Measurements from ENCODE around the gene RAB17.

Gene RAB17

DNA sequence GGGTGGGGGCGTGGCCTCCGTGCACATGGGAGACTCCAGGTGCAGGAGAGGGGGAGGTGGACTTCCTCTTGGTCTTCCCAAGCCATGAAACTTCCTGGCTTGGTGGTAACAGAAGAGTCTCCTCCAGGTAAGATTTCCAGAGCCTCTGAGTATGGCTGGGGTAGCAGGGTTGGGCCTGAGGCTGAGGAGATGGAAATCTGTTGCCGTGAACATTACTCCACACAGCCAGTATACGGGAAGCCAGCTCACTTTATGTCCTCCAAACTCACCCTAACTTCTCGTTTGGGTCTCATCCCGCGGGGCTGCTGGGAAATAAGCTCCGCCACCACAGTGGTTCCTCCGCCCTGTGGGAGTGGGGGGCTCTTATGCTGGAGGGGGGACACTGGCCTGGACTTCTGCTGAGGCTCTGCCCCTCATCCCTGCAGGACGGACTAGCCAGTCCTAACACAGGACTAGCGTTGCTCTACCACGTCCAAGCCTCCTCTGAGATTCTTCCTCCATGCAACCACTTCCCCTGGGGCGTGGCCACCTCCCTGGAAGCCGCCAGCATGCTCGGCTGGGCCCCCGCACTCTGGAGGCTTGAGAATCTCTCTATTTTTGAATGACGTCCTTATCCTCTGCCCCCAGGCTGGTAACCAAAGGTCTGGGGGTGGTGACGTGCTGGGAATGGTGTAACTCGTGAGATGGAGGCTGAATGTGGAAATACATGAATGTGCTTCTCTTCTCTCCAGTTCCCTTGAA, 777 bp upstream of the RAB17 start:
- Histone ChIP-seq H3F3A (ENCODE audit: insufficient read depth, low read length) (no peaks in the 10 kb centered on the region), H3K9me2 (ENCODE audit: low read depth, low read length) (no peaks in the 10 kb centered on the region), H2AFZ (ENCODE audit: low read length) (no peak overlapping the region), H3K36me3 (ENCODE audit: insufficient read depth, low read length) (no peaks in the 10 kb centered on the region), H3K4me3 (ENCODE audit: low read depth, low read length, poor library complexity, severe bottlenecking) (no peak overlapping the region), H3K27me3 (ENCODE audit: insufficient read depth, low read length) (0 out of 2 replicates have a peak, but pooled peaks cover 3% of the 10 kb centered on the region), H3K4me2 (ENCODE audit: low read length) (no peak overlapping the region), H3K4me1 (ENCODE audit: insufficient read depth, low read length, severe bottlenecking) (no peaks in the 10 kb centered on the region), H3K9ac (ENCODE audit: low read length) (no peak overlapping the region), H3K9me3 (ENCODE audit: low read length) (no peaks in the 10 kb centered on the region), H3K27ac (ENCODE audit: low read depth, low read length, poor library complexity, severe bottlenecking) (no peak overlapping the region), H3K79me2 (ENCODE audit: insufficient read depth, low read length) (no peaks in the 10 kb centered on the region), H4K20me1 (ENCODE audit: insufficient read depth, low read length) (no peaks in the 10 kb centered on the region)
- TF ChIP-seq, protein P1, sequence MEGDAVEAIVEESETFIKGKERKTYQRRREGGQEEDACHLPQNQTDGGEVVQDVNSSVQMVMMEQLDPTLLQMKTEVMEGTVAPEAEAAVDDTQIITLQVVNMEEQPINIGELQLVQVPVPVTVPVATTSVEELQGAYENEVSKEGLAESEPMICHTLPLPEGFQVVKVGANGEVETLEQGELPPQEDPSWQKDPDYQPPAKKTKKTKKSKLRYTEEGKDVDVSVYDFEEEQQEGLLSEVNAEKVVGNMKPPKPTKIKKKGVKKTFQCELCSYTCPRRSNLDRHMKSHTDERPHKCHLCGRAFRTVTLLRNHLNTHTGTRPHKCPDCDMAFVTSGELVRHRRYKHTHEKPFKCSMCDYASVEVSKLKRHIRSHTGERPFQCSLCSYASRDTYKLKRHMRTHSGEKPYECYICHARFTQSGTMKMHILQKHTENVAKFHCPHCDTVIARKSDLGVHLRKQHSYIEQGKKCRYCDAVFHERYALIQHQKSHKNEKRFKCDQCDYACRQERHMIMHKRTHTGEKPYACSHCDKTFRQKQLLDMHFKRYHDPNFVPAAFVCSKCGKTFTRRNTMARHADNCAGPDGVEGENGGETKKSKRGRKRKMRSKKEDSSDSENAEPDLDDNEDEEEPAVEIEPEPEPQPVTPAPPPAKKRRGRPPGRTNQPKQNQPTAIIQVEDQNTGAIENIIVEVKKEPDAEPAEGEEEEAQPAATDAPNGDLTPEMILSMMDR (IDR thresholded peaks at IDR 0.05; ENCODE audit: low read length): no peak
- no peak for TF ChIP-seq EZH2 (IDR thresholded peaks at IDR 0.05; ENCODE audit: borderline replicate concordance, low read length)

DNA sequence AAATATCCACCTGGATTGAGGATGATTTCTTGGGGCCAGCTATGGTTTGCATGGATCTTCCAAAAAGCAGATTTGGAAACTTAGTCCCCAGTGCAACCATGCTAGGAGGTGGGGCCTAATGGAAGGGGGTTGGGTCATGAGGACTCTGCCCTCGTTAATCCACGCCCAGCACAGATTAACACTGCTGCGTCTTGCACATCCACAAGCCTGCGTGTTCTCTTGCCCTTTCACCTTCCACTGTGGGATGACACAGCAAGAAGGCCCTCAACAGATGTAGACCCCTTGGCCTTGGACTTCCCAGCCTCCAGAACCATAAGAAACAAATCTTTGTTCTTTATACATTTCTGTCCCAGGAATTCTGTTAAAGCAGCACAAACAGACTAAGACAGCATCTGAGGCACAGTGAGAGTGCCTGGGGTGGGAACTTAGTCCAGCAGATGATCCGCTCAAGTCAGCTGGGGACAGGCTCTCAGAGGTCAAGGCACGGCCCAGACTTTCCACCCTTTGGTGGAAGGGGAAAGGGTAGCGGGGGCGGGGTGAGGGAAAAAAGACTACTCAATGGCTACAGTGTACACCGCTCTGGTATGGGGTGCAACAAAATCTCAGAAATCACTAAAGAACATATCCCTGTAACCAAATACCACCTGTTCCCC, 2.4 kb downstream of the RAB17 start:
- no peak overlapping the region for H3K9ac ChIP-seq (ENCODE audit: low read length)
- no peak overlapping the region for H2AFZ ChIP-seq (ENCODE audit: low read length)
- H4K20me1 ChIP-seq (ENCODE audit: insufficient read depth, low read length): no peaks in the 10 kb centered on the region
- no peaks in the 10 kb centered on the region for H3K4me1 ChIP-seq (ENCODE audit: insufficient read depth, low read length, severe bottlenecking)
- TF ChIP-seq, protein P1 (IDR thresholded peaks at IDR 0.05; ENCODE audit: low read length): no peak
- no peak for TF ChIP-seq EZH2 (IDR thresholded peaks at IDR 0.05; ENCODE audit: borderline replicate concordance, low read length)
- no peaks in the 10 kb centered on the region for H3F3A ChIP-seq (ENCODE audit: insufficient read depth, low read length)
- no peaks in the 10 kb centered on the region for H3K9me3 ChIP-seq (ENCODE audit: low read length)
- no peaks in the 10 kb centered on the region for H3K79me2 ChIP-seq (ENCODE audit: insufficient read depth, low read length)
- no peaks in the 10 kb centered on the region for H3K9me2 ChIP-seq (ENCODE audit: low read depth, low read length)
- H3K36me3 ChIP-seq (ENCODE audit: insufficient read depth, low read length): no peaks in the 10 kb centered on the region
- no peak overlapping the region for H3K4me2 ChIP-seq (ENCODE audit: low read length)
- H3K27ac ChIP-seq (ENCODE audit: low read depth, low read length, poor library complexity, severe bottlenecking): no peak overlapping the region
- no peak overlapping the region for H3K4me3 ChIP-seq (ENCODE audit: low read depth, low read length, poor library complexity, severe bottlenecking)
- H3K27me3 ChIP-seq (ENCODE audit: insufficient read depth, low read length): 0 out of 2 replicates have a peak, but pooled peaks cover 3% of the 10 kb centered on the region

DNA sequence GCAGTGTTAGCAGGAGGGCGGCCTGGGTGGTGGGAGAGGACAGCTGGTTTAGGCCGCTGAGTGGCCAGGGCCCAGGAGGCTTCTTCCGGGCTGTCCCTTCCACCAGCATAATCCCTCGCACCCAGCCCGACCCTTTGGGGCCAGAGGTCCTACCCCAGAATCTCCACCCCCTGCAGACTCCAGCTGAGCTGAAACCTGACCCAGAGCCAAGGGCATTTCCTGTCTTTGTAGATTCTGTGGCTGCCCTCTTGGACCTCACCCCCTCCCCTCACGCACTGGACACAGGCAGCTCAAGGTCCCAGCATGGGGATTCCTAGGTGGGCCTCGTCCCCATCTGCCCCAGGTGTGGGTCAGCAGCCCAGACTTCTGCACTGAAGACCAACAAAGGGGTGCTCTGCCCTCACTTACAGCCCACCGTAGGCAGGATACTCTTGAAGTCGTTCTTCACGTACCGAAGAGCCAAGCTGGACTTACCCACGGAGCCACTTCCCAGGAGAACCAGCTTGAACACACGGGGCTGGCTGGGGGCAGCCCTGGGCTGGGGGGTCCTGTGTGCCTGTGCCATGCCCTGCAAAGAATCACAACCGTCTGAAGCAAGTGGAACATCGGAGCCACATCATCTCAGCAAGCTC, 4.8 kb downstream of the RAB17 start:
- Histone ChIP-seq H3K36me3 (ENCODE audit: insufficient read depth, low read length) (no peaks in the 10 kb centered on the region), H3K4me1 (ENCODE audit: insufficient read depth, low read length, severe bottlenecking) (peaks cover 3% of the 10 kb centered on the region), H3K9me2 (ENCODE audit: low read depth, low read length) (no peaks in the 10 kb centered on the region), H3K27ac (ENCODE audit: low read depth, low read length, poor library complexity, severe bottlenecking) (no peak overlapping the region), H3F3A (ENCODE audit: insufficient read depth, low read length) (no peaks in the 10 kb centered on the region), H3K4me2 (ENCODE audit: low read length) (no peak overlapping the region), H3K79me2 (ENCODE audit: insufficient read depth, low read length) (no peaks in the 10 kb centered on the region), H4K20me1 (ENCODE audit: insufficient read depth, low read length) (no peaks in the 10 kb centered on the region), H3K4me3 (ENCODE audit: low read depth, low read length, poor library complexity, severe bottlenecking) (no peak overlapping the region), H3K9ac (ENCODE audit: low read length) (no peak overlapping the region), H3K27me3 (ENCODE audit: insufficient read depth, low read length) (0 out of 2 replicates have a peak, but pooled peaks cover 3% of the 10 kb centered on the region), H2AFZ (ENCODE audit: low read length) (no peak overlapping the region), H3K9me3 (ENCODE audit: low read length) (no peaks in the 10 kb centered on the region)
- TF ChIP-seq EZH2 (IDR thresholded peaks at IDR 0.05; ENCODE audit: borderline replicate concordance, low read length): no peak
- TF ChIP-seq, protein P1 (IDR thresholded peaks at IDR 0.05; ENCODE audit: low read length): no peak
